GM21619 (cell line): ENCODE results near the gene NUDT3.
A peak's percentile ranks its signal among the peaks of the same experiment; 100 is the strongest.
"Not testable (repeated sequence)": the region's sequence is repeated elsewhere in the genome, so short reads cannot be mapped to it uniquely, and the experiment has no call there.

Experiments used
- ATAC-seq: cut with Tn5 transposase; IDR thresholded peaks from one replicate; pipeline ENCODE4 v1.9.1; 2021; ENCODE audit not compliant: unreplicated experiment

The NUDT3 gene

DNA sequence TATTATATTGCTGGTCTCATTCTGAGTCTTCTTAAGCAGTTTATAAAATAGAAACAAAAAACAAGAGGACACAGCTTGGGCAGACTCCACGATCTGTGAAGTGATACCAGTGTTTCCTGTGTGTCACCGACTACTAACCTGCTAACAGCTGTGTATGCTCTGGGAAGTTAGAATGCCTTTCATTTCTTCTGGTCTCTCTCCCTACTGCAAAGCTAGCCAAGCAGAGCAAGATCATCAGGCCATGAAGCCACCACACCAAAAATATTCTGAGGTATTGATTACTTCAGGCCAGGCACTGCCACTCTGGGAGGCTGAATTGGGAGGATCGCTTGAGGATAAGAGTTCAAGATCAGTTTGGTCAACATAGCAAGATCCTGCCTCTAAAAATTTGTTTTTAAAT, 96.7 kb downstream of the NUDT3 start:
- peak; percentile 84 for ATAC-seq

- no peak for ATAC-seq
These were observed 99.5 kb downstream of the NUDT3 start for GRCh38 chr6:34292954-34293353.

DNA sequence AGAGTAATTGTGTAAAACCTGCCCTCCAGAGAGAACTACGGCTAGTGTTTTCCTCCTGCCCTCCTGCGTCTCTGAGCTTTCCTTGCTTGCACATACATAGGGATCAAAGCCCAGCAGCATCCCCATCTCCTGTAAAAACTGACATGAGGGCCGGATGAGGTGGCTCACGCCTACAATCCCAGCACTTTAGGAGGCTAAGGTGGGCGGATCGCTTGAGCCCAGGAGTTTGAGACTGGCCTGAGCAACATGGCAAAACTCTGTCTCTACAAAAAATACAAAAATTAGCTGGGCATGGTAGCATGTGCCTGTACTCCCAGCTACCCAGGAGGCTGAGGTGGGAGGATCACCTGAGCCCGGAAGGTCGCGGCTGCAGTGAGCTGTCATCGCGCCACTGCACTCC, 103.3 kb downstream of the NUDT3 start:
- no peak for ATAC-seq

GRCh38 chr6:34288581-34288980, 103.9 kb downstream of the NUDT3 start:
- no peak for ATAC-seq

GRCh38 chr6:34285448-34286164, 106.9 kb downstream of the NUDT3 start:
- ATAC-seq, result no peak

GRCh38 chr6:34284563-34285447, 107.7 kb downstream of the NUDT3 start:
- ATAC-seq, result no peak

GRCh38 chr6:34281702-34282334, 110.7 kb downstream of the NUDT3 start:
- no peak for ATAC-seq

- no peak for ATAC-seq
These were observed 112.3 kb downstream of the NUDT3 start for GRCh38 chr6:34280216-34280615.

DNA sequence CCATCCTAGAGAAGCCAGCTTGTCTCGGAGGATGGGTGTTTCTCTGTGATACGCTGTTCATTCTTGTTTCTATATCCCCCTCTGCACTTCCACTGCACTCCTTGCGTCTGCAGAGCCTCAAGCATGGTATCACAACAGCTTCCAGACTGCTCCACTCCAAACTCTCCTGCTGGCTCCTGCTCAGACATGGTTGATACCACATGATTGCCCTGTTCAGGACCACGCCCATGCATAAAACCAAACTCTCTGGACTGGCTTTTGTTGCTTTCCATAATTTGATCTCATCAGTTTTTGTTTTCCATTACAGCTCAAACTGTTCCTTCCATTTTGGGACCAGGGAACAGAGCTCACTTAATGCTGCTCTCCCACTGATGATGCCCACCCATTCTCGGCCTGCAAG, 113.6 kb downstream of the NUDT3 start:
- ATAC-seq, result no peak

- no peak for ATAC-seq
These were observed 114.7 kb downstream of the NUDT3 start for GRCh38 chr6:34277763-34278112.

DNA sequence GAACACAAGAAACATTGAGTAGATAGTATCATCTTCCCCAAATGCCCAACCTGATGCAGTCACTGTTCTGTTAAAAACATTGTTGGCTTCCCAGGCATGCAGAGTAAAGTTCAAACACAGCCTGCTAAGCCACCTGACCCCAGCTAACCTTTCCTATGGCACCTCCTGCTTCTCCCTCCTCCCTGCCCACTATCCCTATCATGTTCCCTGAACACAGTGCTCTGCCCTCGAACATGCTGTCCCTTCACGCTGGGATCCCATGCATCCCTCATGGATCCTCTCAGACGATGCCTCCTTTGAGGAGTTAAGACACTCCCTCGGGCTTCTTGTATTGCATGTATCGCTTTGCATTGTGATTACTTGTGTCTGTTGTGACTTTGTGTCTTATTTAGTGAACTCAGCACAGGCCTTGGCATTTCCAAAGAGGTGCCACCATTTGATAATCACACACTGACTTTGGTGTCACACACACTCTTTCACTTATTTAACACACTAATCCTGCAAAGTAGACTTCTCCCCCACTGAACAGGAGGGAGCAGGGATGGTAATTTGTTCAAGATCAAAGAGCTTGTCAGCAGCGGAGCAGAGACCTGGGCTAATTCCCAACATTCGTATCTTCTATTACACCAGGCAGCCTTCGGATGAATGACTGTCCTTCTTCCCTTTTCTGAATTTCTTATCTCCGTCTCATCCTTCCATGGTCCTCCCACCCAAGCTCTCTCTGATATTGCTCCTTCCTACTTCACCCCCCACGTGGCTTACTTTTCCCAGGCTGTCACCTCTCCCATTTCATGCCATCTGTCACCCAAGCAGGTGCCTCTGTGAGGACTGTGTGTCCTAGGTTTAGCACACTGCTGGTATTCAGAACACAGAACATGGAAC, 115.3 kb downstream of the NUDT3 start:
- ATAC-seq, result no peak

DNA sequence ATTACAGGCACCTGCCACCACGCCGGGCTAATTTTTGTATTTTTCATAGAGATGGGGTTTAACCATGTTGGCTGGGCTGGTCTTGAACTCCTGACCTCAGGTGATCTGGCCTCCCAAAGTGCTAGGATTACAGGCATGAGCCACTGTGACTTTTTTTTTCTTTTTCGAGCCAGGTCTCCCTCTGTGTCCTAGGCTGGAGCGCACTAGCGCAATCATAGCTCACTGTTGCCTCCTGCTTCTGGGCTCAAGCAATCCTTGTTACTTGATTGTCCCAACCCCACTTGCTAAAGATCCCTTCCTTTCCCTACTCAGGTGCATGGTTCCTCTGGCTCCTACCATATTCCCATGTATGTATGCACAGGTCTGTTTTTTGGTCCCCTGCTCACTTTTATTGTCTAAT, 116.3 kb downstream of the NUDT3 start:
- no peak for ATAC-seq

DNA sequence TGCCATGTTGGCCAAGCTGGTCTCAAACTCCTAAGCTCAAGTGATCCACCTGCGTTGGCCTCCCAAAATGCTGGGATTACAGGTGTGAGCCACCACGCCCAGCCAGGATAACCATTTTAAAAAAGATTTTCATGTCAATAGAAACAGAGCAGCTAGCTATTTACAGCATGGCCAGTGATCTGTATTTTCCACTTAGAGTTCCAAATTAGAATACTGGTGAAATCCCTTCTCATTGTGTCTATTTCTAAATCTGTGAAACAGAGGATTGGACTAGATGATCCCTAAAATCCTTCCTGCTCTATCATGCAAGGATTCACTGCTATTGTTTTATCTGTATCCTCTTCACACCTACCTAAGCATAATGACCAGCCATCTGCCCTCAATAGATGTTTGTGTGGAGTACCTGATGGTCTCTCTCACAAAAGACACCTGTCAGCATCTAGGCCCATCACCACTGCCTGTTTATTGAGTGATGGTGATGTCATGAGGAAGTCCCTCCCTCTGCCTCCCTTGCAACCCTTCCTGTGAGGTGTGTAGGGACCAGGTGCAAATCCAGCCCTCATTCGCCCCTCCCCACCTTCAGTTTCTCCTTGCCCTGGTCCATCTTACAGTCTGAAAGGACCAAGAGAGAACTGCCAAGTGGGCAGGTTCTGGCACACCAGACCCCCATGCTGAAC, 117.2 kb downstream of the NUDT3 start:
- no peak for ATAC-seq

DNA sequence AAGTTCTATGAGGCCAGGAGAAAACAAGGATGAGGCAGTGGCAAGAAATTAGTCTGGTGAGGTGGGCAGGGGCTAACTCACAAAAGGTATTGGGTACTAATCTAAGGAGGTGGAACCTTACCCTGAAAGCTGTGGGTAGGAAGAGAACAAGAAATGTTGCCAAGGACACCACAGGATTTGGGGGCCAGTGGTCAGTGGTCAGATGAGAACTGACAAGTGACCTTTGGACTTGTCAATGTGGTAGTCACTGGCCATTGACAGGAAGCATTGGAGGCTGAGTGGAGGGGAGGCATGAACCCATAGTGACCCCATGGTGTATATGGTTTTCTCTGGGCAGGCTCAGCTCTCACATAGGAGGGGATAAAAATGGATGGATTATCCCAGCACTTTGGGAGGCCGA, 118.3 kb downstream of the NUDT3 start:
- no peak for ATAC-seq

GRCh38 chr6:34273242-34273805, 119.1 kb downstream of the NUDT3 start:
- no peak for ATAC-seq

GRCh38 chr6:34272013-34272926, 120.2 kb downstream of the NUDT3 start:
- ATAC-seq, result no peak

GRCh38 chr6:34269658-34270341, 122.7 kb downstream of the NUDT3 start:
- ATAC-seq, result not testable (repeated sequence)

GRCh38 chr6:34269132-34269531, 123.3 kb downstream of the NUDT3 start:
- not testable (repeated sequence) for ATAC-seq
